AG04449 (cell line): ENCODE data around the gene NEUROD2.

Source experiments
- CTCF ChIA-PET: fragments of 350-600 bp; formaldehyde crosslinking; extraction: SDS; loops from one replicate; lab custom pipeline; 2021; ENCODE audit warnings: antibody characterized with exemption; lab: Yijun Ruan, JAX
- POLR2A ChIA-PET: fragments of 400-600, 350-600 bp; formaldehyde crosslinking; extraction: SDS; loops from one replicate; lab custom pipeline; 2020; ENCODE audit warnings: antibody characterized with exemption, inconsistent platforms; lab: Yijun Ruan, JAX
- DNase-seq: peaks from one replicate; pipeline ENCODE4 v3.0.0-alpha.2; 2010; ENCODE audit warnings: low read depth, low spot score
- H3K4me3 ChIP-seq: 2 replicates; pipeline ENCODE4 v1.5.1; 2011; ENCODE audit warnings: low read depth, mild to moderate bottlenecking, control low read depth, low read length
- CTCF ChIP-seq: IDR thresholded peaks from one replicate; pipeline ENCODE4 v1.5.1; 2011; ENCODE audit warnings: mild to moderate bottlenecking, moderate library complexity, low read length, control low read depth, inconsistent platforms; ENCODE audit not compliant: insufficient read depth; ENCODE audit errors: missing control alignments

NEUROD2 gene

GRCh38 chr17:39576187-39576586 lies 31.5 kb downstream of the NEUROD2 start:
- TF ChIP-seq CTCF: peak; percentile 78
- H3K4me3 ChIP-seq: no peak overlapping the region
- ChIA-PET POLR2A (no interaction called here), CTCF (interaction anchor here (0.8 to 3.2 kb wide), 9 partner anchors 10 to 59 kb away, joined by 3 to 33 read pairs (median 4); no protein-coding TSS in a partner anchor)
- DNase-seq: no peak

GRCh38 chr17:39573447-39574298 lies 34.0 kb downstream of the NEUROD2 start:
- ChIA-PET POLR2A (interaction anchor here (0.6 to 1.1 kb wide), 2 partner anchors 88 to 302 kb away, joined by 3 read pairs; no protein-coding TSS in a partner anchor), CTCF (interaction anchor here (0.8 to 2.1 kb wide), 5 partner anchors 9 to 50 kb away, joined by 3 to 11 read pairs (median 4); no protein-coding TSS in a partner anchor)
- DNase-seq: no peak
- TF ChIP-seq CTCF: no peak
- H3K4me3 ChIP-seq: peak overlapping the region; percentile 66

- H3K4me3 ChIP-seq: no peak overlapping the region
- ChIA-PET POLR2A (no interaction called here), CTCF (interaction anchor here (1.1 to 2.0 kb wide), 5 partner anchors 19 to 50 kb away, joined by 3 to 8 read pairs (median 4); no protein-coding TSS in a partner anchor)
- no peak for DNase-seq
- no peak for TF ChIP-seq CTCF
These were observed 35.6 kb downstream of the NEUROD2 start for GRCh38 chr17:39572121-39572520.

- ChIA-PET CTCF (interaction anchor here (30.5 kb wide), 1 partner anchor 55 kb away, joined by 781 read pairs; the partner anchor contains the start of gene PPP1R1B), POLR2A (no interaction called here)
- no peak overlapping the region for H3K4me3 ChIP-seq
- no peak for TF ChIP-seq CTCF
- DNase-seq: no peak
These were observed 38.6 kb downstream of the NEUROD2 start for GRCh38 chr17:39569126-39569525.

GRCh38 chr17:39568702-39569101 lies 39.0 kb downstream of the NEUROD2 start:
- H3K4me3 ChIP-seq: no peak overlapping the region
- CTCF ChIA-PET: interaction anchor here (0.5 to 30.5 kb wide), 3 partner anchors 21 to 56 kb away, joined by 3 to 781 read pairs (median 3); partner anchors contain the start of gene PPP1R1B
- POLR2A ChIA-PET: no interaction called here
- DNase-seq: no peak
- no peak for TF ChIP-seq CTCF

GRCh38 chr17:39566094-39566850 lies 41.4 kb downstream of the NEUROD2 start:
- ChIA-PET CTCF (interaction anchor here (0.7 to 30.5 kb wide), 4 partner anchors 10 to 58 kb away, joined by 3 to 781 read pairs (median 6); partner anchors contain the start of gene PPP1R1B), POLR2A (no interaction called here)
- no peak for TF ChIP-seq CTCF
- no peak overlapping the region for H3K4me3 ChIP-seq
- DNase-seq: no peak
